NCI-H226 (cell line): ENCODE data around the gene DIDO1.

Source experiments
- DNase-seq: peaks from one replicate; pipeline ENCODE4 v3.0.0-alpha.2; 2015

Gene DIDO1

DNA sequence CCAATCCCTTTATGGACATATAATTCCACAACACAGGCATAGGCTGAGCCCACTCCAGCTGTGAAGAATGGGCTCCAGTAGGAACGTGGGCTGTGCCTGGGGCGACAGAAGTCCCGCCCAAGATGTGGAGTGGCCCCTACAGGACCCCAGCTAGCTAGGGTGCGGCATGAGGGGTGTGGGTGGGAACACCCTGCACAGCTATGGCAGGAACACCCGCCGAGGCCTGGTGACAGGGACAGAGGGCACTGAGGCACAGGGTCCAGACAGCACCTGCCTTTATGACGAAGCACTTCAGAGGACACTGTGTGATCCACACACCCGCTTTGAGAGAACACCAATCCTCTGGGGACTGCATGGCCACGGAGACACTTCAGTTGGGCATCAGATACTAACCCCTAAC is 36.4 kb downstream of the DIDO1 start:
- no peak for DNase-seq

- no peak for DNase-seq
Observed at GRCh38 chr20:62889411-62889810, 36.9 kb downstream of the DIDO1 start.

GRCh38 chr20:62888910-62889309 is 37.4 kb downstream of the DIDO1 start:
- DNase-seq, result no peak

- DNase-seq, result no peak
Observed at GRCh38 chr20:62888406-62888805, 37.9 kb downstream of the DIDO1 start.

DNA sequence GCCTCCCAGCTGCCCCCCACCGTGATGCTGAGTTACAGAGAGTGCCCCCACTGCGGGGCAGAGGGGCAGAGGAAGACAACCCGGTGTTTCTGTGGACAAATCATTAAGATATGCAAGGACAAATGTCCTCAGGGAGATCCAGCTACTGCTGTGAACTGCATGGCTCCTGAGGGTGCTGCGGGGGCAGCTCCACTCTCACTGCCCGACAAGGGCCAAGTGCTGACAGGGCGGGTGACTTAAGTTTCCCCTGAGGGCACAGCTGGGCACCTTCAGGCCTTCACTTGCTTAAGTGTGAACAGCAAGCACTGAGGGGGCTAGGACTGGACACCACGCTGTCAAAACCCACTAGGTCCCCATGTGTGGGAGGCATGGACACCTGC is 38.5 kb downstream of the DIDO1 start:
- DNase-seq, result no peak

- peak; percentile 70 for DNase-seq
Observed at GRCh38 chr20:62887152-62887859, 39.0 kb downstream of the DIDO1 start.

GRCh38 chr20:62886709-62887058 is 39.6 kb downstream of the DIDO1 start:
- DNase-seq, result no peak

GRCh38 chr20:62885896-62886708 is 40.2 kb downstream of the DIDO1 start:
- DNase-seq, result no peak

DNA sequence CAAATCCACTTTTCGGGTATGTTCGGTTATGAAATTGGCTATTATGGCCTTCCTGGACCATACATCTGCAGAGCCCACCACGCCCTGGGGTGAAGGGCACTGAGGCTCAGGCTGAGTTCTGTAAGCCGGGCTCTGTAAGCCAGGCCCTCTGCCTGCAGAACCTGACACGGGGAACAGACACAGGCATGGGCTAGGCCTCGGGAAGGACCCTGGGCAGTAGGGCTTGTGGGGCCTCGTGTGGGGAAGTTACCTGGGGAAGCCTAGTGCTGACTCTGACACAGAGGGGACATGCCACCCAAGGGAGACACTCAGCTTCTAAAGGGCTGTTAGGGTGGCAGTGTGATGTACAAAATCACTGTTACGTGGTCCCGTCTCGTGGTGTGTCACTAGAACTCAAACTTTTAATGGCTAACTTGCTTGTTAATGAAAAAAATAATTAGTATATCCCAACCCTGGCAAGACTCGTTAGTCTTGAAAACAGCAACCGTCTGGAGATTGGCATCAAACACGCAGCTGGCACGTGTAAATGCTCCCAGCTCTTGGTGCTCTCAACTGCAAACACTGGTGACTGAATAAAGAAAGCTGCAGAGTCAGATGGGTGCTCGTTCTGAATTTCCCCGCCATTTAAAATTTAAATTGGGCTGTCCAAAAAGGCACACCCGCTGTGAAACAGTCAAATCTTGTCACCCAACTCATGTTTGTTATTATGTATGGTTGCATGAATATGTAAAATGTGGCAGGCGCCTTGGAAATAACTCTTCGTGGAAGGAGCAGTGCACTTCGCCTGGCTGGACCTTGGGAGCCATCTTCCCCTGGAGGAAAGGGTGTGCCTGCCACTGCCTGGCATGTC is 41.0 kb downstream of the DIDO1 start:
- no peak for DNase-seq

GRCh38 chr20:62884556-62884955 is 41.7 kb downstream of the DIDO1 start:
- no peak for DNase-seq

DNA sequence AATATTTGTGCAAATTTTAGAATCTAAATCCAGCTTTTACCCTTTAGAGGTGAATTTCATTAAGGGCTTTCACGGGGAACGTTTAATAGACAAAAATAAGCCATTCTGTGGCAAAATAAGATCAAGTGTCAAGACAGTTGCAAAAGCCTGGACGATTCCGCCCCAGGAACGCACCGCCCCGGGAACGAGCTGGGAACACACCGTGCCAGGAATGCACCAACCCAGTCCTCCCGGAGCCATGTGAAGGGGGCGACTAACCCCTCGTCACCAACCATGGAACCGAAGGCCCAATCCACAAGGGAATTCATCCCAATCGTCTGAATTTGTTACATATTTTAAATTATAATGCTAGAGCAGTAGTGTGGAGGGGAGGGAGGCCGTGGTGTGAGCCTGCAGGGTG is 43.9 kb downstream of the DIDO1 start:
- no peak for DNase-seq

GRCh38 chr20:62881662-62882395 is 44.5 kb downstream of the DIDO1 start:
- no peak for DNase-seq

- DNase-seq, result no peak
Observed at GRCh38 chr20:62880935-62881661, 45.2 kb downstream of the DIDO1 start.

- no peak for DNase-seq
Observed at GRCh38 chr20:62880147-62880934, 46.0 kb downstream of the DIDO1 start.

DNA sequence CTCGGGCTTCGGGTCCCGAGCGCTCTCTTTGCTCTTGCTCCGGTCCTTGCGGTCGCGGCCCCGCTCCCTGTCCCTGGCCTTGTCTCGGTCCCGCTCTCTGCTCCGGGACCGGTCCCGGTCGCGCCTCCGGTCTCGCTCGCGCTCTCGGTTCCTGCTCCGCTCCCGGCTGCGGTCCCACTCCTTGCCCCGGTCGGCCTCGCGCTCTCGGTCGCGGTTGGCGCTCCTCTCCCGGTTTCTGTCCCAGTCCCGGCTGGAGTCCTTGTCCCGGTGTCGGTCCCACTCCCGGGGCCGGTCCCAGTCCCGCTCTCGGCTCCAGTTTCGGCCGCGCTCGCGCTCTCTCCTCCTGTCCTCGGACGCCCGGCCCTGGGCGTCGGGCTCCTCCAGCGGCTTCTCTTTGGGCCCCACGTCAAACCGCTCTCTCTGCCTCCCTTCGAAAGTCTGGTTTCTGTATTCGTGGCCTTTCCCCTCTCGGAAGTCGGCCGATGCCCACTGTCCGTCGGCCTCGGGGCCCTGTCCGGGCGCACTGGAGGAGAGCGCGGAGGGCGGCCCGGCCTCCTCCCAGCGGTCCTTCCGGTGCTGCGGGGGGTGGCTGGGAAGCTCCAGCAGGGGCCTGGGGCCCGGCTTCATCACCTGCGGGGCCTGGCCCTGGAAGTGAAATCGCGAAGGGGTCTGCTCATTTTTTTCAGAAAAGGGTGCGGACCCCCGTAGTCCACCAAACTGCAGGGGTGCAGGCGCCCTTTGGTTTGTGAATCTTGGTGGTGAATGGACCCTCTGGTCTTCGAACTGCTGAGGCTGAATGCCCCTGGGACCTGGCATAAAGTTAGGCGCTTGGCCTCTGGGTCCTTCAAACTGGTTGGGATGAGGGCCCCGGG is 46.8 kb downstream of the DIDO1 start:
- no peak for DNase-seq

- DNase-seq, result no peak
Observed at GRCh38 chr20:62878244-62879038, 47.9 kb downstream of the DIDO1 start.

DNA sequence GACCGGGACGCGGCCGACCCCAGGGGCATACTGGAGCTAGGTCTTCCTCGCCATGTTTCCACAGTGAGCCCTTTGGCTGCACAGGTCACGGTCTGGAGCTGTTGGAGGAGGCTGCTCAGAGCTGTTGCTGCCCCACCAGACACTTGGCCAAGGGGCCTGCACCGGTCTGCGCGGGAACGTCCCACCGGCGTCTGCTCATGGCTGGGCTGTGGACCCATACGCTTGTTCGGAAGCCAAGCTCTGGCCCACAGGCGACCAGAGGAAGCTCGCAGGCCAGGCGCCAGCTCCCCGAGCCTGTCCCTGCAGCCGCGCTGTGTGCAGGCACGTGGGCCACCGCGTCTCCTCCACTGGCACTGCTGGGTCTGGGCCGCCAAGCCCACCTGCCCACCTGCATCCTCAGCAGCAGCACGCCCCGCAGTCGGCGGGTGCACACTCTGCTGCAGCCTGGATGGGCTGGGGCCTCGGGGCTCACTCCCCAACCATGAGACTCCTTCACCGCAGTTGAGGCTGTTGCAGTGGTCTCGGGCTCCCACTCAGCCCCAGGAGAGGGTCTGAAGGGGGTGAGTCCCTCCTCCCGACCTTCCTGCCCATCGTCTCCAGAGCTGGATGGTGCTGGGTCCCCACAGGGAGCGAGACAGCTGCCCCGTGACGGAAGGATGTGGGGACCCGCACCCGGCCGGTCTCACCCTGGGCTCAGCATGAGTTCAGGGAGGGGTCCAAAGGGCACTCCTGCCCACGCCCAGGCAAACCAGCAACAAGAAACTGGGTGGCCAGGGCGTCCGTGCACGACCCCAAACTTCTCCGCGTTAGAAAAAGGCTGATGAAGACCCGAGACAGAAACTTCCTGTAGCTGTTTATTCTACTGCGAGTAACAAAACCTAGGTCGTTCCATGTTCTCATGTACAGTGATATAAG is 49.1 kb downstream of the DIDO1 start:
- no peak for DNase-seq

DNA sequence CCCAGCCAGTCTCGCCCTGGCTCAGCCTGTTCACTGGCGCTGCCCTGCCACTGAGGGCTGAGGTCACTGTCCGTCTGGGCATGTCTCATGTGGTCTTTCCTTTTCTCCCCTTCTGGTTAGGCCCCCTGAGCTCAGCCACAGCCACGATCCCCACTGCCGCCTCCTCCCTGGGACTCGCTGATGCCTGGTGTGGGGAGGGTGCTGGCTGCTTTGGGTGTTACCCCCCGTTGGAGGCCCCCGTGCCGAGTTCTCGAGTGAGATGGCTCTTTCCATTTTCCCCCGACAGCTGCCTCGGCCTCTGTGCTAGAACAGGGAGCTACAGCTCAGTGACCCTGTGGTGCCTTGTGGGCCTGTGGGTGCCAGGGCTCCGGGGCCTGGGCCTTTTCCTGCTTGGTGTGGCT is 49.8 kb downstream of the DIDO1 start:
- DNase-seq, result no peak
